HG03139 (cell line): ENCODE data around the gene RAD18.

ENCODE experiments used
- ATAC-seq: cut with Tn5 transposase; IDR thresholded peaks from one replicate; pipeline ENCODE4 v1.9.1; 2021; ENCODE audit not compliant: unreplicated experiment

Gene RAD18

DNA sequence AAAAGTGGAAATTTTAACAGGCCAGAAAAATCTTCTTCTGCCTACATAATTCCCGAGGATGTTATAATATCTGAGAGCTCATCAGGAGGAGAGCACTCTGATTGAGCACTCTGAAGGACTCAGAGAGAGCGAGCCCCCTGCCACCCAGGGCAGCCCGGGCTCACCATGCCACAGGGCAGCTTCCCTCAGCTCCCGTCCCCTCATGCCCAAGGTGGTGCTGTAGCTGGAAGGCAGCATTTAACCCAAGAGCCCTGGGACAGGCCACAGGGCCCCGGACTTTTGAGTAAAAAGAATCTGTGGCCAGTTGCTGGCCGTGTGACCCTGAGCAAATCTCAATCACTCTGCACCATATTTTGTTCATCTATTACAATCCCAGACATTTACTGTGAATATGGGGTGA is 23.5 kb upstream of the RAD18 start:
- no peak for ATAC-seq

DNA sequence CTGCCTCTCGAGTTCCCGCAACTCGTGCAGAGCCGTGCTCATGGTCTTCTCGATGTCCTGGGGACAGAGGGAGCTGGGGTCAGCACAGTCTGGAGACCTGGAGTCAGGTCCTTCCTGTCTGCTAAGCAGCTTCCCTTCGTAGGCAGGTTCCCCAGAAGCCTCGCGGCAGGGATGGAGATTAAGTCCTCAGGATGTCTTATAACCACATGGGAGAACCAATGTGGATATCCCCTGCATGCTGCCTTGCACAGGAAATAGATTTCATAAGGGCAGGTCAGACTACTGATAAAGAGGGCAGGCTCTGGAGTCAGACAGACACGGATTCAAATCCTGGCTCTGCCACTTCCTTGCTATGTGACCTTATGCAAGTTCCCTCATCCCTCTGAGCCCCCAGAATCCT is 22.6 kb upstream of the RAD18 start:
- no peak for ATAC-seq

DNA sequence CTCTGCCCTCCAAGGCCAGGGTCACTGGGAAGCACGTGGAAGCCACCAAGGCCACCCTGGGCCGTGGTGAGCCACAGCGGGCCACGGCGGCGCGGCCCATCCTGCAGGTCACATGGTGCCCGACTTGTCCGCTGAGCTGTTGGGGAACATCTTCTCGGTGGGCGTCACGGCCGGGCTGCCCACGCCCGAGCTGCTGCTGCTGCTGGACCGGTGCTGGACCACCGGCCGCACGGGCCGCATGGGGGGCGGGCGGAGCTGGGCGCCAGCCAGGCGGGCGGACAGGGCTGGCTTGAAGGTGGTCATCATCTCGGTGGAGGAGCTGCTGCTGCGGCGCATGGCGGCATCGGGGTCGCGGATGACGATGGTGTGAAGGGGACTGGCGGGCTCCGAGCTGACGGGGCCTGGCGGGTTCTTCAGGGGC is 22.1 kb upstream of the RAD18 start:
- ATAC-seq = no peak

DNA sequence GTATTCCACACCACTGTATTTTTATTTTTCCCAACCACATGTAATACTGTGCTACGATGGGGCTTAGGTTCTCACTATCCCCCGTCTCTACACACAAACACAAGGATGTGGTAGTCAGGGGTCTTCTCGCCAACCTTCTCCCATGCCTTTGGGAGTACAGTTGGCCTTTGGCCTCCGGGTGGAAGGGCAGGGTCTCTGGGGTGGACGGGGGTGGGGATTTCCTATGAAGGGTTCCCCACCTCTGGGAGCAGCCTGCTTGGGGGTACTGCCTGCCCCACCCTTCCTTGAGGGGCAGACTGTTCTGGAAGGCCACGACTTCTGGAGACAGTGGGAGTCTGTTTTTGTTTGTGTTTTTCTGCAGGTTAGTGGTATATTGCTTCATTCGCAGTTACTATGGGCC is 21.3 kb upstream of the RAD18 start:
- ATAC-seq = no peak

DNA sequence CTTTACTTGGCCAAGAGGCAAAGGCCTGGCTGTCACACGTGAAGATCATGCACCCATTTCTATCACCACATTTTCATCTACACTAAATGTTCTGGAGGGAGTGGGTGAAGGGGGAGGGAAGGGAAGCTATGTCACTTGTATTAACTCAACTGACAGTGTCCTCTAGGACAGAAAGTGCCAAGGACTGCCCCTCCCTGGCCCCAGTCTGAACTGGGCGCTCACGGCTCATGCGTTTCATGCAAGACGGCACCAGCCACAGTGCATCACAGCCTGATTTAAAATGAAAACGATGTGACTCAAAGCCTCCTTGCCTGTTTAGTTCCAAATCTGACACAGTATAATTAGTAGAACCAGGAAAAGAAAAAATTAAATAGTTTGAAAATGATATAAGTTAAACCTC is 20.8 kb upstream of the RAD18 start:
- ATAC-seq = no peak

DNA sequence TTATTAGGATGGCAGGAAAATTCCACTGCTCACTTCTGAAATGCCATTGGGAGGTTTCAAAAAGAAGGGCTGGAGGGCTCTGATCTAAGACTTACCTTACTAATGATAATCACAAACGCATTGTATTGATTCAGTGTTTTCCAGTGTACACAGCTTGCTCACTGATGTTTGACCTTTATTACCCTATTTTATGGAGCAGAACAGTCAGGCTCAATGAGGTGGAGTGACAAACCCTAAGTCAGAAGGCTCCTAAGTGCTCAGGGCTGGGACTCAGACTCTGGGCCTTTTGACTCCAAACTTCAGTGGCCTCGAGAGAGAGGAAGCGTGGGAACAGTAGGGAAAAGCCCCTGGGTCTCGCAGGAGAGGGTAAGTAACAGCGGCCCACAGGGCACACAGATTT is 20.3 kb upstream of the RAD18 start:
- no peak for ATAC-seq

DNA sequence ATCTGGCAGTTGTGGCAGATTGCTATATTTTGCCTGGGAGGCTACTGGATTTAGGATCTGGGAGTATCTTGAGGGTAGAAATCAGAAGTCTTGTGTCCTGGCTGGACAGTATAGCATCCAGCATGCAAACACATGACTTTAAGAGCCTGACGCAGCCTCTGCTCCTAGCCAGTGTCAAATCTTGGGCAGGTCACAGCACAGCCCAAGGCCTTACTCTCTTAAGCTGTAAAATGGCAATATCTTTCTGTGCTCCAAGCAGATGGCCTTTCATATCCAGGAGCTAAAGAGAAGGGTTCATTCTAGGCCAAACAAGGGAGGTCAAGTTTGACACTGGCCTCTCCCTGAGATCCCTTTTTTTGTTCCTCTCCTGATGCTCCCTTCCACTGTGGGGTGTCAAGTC is 19.8 kb upstream of the RAD18 start:
- ATAC-seq = no peak

DNA sequence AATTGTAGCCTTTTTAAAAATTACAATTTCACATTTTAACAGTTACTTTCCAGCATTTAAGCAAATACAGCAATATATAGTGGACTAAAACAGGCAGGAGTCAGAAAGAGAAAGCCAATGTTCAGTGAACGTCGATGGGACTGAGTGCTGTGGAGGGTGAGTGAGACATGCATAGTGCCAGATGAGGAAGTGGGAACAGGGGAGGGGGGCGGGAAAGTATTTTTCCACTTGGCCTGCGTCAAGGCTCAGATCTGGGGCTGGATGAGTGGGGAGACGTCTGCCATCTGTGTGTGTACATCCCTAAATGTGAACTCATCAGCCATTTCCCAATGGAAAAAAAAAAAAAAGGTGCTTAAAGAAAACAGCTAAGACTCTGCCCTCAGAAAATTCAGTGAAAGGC is 19.2 kb upstream of the RAD18 start:
- no peak for ATAC-seq

DNA sequence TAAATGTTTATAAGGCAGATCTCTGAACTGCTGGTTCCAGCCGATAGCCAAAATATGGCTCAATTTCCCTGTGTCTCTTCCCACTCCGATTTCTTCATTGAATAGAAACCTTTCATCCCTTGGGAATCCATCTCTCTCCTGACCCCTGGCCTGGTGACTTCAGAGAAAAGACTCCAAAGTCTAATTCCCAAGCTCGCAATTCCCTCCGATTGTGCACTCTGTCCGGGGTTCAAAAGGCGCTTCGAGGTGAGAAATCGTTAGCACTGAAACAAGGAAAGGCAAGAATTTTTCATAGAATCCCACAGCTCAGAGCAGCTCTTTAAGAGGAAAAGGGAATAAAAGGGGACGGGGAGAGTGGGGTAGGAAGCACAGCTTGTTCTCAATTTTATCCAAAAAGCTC is 18.4 kb upstream of the RAD18 start:
- no peak for ATAC-seq

DNA sequence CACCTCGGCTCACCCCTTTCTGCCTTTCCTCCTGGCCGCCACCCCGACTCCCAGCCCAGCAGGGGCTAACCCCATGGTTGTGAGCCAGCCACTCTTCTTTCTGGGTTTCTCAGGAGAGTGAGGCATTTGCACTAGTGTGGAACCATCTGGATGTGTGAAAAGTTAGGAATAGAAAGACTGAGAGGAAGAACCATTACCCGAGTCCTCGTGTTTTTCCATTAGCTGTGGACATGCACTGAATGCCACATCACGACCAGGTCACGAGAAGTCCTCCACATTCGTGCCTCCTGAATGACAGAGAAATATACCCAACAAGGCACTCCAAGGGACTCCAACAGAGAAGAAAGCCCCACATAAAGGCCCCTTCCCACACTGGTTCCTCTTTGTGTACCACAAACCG is 18.0 kb upstream of the RAD18 start:
- no peak for ATAC-seq

DNA sequence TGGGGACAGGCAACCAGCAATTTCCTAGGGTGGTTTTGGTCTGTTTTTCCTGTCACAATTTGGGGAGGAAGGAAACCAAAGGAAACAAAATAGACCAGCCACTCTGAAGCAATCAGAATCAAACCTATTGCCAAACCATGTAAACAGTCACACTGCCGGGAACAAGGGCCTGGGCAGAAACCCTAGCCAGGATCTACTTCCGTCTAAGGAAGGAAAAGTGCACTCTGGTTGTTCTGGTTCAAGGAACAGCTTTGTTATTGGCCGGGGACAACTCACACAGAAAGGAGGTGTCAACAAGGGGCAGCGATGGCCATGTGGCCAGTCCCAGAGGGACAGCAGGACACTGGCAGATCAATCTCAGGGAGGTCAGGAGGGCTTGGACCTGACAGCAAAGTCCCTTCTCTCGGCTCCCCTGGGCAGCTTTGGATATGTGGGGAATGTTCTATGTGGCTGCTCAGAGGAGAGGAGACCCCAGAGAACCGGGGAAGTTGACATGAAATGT is 17.5 kb upstream of the RAD18 start:
- ATAC-seq = no peak

DNA sequence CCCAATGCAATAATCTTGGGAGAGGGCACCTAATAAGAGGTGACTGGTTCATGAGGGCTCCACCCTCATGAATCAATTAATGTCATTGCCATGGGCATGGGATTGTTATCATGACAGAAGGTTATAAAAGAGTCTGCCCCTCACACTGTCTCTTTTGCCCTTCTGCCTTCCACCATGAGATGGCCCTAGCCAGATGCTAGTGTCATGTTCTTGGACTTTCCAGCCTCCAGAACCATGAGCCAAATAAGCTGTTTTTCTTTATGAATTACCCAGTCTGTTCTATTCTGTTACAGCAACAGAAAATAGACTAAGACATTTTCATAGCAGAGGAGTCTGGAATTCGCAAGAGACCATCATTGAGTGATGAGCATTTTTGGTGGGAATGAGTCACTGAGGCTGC is 16.0 kb upstream of the RAD18 start:
- no peak for ATAC-seq

DNA sequence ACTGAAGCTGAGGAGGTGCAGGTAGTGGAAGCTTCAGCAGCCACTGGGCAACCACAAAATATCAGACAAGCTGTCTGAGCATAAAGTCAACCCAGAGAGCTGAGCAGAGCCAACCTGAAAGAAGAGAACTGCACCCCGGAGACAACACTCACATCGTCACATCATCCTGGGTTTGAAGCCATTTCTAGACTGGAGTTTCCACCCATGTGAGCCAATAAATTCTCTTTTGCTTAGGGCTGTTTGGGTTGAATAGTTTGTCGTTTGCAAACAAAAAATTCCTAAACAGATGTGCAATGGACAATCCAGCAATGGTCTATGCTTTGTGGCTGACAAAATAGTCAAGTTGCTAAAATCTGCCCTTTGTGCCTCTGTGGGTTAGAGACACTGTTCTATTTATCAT is 15.3 kb upstream of the RAD18 start:
- ATAC-seq = no peak

DNA sequence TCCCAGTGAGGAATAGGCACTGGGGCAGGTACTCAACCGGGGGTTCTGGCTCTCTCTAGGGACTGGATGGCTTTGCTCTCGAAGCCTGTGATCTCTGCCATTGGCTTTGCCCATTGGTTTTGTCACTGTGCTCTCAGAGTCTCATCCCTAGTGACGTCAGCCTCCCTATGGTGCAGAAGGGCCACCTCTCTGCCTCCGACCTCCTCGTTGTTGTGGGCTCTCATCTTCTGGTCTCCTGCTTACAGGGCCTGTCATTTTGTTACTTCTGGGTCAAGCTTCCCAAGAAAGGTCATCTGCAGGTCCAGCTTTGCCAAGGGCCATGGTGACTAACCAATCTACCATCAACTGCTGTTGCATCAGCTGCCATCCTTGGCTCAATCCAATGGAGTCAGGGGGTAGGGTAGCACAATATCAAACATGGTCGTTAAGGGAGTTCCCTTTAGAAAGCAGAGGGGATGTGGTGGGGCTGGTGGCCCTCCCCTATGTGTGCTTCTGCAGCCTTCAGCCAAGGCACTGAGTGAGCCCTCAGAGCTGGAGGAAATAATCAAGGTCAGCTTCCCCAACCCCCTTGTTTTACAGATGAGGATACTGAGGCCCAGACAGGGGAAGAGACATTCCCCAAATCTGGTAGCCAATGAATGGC is 13.4 kb upstream of the RAD18 start:
- no peak for ATAC-seq

DNA sequence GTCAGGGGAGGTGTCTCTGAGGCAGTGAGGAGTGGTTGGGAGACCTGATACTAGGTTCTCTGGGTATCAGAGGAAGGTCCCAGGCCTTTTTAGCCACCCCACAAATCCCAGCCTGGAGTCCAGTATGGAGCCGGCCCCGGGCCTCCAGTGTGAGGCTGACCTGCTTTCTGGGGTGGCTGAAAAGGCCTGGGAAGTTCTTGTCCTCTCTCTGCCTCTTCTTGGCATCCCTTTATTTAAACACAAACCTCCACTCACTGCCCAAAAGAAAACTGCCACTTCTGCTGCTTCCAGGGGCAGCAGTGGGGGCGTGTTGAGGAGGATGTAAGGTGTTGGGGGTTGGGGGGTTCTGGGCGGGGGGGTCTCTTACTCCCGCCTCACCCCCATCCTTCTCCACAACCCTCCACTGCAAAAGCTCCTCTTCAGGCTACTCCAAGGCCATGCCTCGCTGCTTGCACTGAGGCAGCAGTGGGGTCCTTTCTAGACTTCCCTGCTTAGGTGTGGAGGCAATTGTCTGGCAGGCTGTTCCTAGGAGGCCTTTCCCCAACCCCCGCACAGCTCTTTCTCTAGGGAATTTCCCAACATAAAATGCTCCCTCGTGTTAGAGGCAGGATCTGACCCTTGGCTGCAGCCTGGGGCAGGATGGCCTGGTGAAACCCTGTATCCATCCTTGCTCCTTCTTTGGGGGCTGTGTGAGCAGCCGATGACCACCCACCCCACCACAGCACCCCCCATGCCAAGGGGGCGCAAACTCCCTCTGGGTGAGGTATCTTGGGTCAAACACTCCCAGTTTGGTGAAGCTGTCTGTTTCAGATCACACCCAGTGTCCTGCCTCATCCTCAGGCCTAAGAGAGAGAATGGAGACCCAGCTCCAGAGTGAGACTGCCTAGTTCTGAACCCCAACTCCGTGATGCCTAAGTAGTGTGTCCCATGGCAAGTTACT is 12.1 kb upstream of the RAD18 start:
- ATAC-seq = no peak

DNA sequence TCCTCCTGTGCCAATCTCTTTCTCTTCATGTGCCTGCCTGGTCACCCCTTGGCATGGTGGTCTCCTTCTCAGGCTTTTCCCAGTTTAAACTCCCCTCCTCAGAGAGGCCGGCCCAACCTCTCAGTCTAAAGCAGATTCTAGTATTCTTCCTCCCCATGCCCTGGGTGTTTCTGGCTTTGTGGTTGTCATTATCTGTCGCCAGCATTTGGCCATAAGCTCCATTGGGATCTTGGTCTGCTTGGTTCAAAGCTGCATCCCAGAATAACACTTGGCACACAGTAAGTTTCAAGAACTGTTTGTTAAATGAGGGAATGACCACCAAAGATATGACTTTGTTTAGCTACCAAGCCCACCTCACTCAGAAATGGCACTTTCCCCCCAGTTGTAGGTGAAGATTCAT is 11.2 kb upstream of the RAD18 start:
- no peak for ATAC-seq

DNA sequence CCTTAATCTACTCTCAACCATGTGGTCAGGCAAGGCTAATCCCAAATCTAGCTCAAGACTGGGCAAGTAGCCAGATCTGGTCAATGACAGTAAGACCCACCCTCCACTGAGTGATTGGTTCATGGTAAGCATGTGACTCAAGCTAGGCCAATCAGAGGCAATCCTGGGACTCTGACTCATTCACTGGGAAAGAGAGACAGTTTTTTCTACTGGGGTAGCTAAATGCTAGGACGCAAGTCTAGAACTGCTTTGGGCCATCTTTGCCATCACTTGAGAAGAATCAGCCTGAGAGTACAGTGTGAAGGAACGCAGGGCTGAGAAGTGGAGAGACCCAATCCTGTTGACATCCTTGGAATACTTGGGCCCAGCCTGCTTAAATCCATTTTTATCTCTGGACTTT is 9.4 kb upstream of the RAD18 start:
- ATAC-seq = no peak

DNA sequence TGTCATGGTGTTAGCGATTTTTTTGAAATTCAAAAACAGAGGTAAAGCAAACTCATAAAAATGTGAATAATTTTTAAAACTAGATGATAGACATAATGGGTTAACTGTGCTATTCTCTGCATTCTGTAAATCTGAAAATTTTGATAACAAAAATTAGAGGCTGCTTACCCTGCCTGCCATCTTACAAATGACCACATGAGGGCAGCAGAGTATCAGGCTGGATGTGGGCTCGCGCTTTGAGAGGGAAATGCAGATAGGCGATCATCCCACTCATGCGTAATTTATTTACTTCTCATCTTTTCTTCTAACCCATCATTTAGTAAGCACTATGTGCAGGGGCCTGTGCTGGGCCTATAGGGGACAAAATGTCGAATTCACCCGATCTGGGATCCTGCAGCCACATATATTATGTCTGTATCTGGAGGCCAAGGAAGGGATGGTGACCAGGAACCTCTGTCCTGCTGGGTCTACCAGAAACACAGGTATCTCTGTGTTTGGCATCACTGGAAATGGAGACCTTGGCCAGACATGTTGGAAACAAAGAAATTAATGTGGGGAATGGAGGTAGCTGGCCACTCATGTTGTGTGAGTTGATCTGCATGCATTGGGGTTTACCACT is 7.8 kb upstream of the RAD18 start:
- no peak for ATAC-seq

DNA sequence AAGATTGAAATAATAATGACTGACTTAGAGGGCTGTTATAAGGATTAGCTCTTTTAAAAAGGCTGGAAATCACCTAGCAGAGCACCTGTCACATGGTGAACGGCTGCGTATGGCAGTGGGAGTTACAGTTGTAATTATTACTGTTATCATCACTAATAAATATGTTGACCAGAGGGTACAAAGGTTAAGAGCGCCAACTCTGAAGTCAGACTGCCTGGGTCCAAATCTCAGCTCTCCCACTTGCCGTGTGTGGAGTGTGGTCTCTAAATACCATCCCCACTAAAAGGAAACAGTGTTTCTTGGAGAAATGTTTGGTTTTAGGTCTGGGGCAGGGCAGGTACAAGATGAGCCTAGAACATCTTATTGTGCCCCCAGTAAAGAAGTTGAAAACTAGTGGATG is 6.0 kb upstream of the RAD18 start:
- no peak for ATAC-seq

DNA sequence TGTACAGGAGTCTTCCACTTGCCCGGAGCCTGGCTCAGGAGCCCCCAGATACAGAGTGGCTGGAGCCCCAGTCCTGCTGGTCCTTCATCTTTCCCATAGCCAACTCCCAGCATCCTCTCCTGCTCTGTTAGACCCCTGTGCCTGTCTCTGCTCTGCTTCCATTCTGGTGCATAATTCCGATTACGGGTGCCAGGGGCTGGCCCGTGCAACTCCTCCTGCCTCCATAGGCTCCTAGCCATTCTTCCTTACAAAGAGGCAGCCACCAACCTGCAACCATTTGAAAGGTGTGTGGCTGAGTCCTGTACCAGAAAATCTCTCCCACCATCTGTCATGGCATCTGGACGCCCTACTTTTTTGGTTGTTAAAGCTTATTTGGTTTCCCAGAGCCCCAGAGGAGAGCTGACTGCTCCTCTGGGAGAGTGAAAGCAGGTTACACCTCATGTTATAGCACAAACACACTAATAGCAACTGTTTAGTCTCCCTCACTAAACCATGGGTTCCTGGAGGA is 5.2 kb upstream of the RAD18 start:
- ATAC-seq = no peak

DNA sequence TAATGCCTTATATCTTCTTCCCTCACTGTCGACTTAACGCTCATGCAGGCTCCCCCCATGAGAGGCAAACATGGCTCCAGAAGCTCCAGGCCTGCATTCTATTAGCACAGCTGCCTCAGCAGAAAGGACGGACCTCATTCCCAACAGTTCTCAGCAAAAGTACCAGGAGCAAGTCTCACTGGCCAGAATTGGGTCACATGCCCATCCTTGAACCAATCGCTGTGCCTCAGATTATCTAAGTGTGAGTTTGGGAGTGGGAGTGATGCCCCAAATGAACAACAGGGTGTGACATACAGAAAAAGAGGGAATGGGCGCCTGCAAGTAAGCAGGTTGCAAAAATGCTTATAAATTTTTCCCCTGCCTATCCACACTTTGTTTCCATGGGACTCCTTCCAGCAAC is 4.3 kb upstream of the RAD18 start:
- no peak for ATAC-seq

DNA sequence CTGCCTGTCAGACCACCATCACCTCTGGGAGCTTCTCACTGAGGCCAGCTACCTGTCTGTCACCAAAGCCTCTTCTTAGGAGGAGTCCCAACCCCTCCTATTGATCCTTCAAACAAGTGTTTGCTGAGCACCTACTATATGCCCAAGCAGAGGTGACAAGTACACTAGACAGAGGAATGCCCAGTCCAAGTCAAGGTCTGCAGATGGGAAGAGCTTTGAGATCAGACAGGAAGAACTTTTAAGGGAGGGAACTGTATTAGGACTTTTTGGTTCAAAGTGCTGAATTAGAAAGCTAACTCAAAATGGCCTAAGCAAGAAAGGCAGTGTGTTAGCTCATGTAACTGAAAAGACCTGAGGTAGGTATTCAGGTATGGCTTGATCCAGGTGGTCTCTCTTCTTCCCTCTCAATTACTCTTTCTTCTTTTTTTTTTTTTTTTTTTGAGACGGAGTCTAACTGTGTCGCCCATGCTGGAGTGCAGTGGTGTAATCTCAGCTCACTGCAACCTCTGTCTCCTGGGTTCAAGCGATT is 3.6 kb upstream of the RAD18 start:
- no peak for ATAC-seq
